SIG-M5 (cell line): ENCODE results near the gene GGCT.
"Not testable (repeated sequence)": the region's sequence is repeated elsewhere in the genome, so short reads cannot be mapped to it uniquely, and the experiment has no call there.

Experiments used
- DNase-seq: peaks from one replicate; lab custom pipeline; 2025; lab: John Stamatoyannopoulos, UW

The GGCT gene

GRCh38 chr7:30515761-30516160 is 11.1 kb upstream of the GGCT start:
- DNase-seq, result no peak

DNA sequence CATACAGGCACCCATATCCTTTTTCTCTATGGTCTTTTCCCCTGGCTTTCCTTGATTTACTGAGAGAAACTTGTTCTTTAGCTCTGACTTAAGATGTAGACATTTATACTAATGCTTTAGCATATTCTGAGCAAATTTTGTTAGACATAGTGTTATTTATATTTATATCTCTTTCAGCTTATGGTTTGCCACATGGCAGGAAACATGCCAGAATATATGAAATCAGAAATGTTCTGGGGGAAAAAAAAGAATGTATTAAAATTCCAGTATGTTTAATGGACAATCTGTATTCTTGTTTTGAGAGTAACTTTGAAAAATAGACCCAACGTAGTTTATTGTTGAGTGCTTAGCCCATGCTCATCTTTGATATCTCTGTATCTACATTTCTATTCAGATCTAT is 10.1 kb upstream of the GGCT start:
- no peak for DNase-seq

DNA sequence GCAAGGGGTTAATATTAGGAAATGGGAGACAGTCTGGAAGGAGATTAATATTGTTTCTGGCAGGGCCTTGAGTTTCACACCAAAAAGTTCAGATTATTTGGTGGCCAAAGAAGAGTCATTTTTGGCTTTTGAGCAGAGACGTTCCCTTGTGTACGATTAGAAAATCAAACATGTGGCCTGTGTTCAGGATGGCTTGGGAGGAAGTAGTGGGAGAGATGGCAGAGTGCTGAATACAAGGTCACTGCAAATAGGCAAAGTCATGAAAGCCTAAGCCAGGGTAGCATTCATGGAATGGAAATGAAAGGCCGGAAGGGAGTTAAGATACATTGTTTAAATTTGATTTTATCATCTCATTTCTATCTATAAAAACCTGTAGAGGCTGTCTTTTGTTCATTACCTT is 9.5 kb upstream of the GGCT start:
- no peak for DNase-seq

DNA sequence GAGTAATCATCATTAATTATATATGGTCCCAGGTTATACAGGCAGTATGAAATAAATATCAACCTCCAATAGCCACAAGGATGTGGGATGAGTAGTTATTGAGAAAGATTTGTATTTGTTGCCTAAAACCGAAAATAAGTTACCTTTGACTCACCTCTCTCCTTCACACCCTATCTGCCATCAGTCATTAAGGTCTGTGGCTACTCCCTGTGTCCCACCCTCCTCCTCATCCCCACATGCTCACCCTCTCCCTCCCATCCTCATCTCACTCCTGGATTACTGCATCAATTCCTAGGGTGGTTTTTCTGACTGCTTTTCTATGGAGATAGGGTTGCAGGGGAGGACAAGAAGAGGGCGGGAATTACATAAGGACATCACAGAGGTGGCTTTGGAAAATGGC is 9.1 kb upstream of the GGCT start:
- no peak for DNase-seq

- no peak for DNase-seq
Observed at GRCh38 chr7:30511973-30512662, 7.5 kb upstream of the GGCT start.

DNA sequence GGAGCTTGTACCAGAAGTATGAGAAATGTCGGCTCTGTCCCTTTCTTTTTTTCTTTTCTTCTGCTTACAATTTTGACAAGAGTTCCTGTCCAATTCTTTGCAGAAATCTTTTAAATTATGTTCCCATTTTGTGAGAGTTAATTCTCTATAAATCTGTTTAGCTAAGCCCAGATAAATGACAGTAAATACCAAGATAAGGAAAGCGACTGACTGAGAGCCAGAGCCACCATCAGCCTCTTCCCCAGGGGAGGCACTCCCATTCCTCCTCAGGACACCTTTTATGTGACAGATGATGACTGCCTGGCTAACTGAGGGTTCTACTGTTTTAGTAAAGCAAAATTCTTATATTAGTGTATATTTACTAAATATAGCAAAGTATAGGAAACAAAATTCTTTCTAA is 6.9 kb upstream of the GGCT start:
- no peak for DNase-seq

GRCh38 chr7:30510124-30511075 is 5.8 kb upstream of the GGCT start:
- DNase-seq, result no peak

DNA sequence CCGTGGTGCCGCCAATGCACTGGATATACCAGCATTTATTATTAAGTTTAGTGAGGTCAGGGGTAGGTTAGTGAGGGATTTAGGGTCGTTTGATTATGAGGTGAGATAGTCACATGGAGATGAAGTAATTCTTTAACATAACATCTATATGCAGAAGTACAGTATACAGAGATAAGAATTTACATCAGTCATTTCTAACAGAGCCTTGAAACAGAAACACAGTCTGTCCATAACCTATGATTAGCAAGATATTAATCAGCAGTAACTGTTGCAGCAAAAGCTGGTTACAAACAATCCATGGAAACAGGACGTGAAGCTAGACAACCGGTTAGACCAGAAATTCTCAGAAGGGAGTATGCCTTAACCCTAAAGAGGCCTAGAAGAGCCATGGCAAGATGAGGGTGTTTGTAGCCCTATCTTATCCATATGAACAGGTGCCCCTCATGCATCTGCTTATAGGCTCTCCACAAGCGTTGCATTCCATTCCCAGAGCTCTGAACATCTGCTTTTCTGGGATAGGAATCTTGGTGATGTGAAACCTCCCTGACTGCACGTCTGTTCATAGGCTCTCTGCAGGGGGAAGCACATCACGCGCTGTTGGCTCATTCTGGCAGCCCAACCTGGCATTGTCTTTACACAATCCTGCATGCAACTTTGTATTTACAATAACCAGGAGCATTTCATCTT is 4.7 kb upstream of the GGCT start:
- DNase-seq, result not testable (repeated sequence)

- not testable (repeated sequence) for DNase-seq
Observed at GRCh38 chr7:30507346-30507900, 2.8 kb upstream of the GGCT start.

GRCh38 chr7:30505174-30505697 is 607 bp upstream of the GGCT start:
- no peak for DNase-seq

DNA sequence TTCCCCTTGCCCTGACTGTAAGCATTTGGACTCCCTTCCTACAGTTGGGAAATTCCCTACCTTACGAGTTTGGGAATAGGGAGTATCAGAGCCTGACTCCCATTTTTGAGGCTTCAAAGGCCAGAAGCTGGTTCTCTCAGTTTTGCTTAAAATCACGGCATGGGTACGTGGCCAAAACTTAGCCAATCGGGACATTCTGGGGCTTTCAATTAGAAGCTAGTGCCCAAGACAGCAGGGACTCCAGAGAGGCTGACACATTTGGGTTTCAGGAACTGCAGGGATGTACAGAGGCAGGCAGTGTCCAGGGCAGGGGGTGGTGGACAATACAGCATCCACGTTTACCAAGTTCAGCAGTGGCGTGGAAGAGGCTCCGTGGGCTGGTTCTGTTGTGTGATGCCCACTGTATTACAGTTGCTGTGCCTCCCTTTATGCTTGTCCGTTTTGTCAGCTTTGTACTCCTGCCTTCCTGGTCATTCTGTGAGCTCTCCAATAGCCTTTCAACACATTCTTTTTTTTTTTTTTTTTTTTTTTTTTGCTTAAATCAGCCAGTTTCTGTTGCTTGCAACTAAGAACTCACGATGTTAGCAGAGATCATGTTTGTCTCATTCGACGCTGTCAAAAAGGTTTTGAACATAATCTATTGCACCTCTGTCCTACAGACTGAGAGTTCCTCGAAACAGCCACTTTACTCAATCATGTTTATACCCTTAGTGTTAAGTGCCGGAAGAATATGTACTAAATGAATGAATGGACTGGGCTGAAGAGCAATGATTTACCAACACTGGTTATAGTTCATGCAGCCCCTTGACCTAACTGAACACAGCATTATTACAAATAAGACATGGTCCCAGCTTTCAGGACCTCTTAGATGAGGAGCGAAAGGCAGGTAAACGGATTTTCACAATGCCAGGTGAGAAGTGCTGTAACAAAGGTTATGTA is 1.1 kb downstream of the GGCT start:
- no peak for DNase-seq

GRCh38 chr7:30502470-30503251 is 2.0 kb downstream of the GGCT start:
- DNase-seq, result no peak

DNA sequence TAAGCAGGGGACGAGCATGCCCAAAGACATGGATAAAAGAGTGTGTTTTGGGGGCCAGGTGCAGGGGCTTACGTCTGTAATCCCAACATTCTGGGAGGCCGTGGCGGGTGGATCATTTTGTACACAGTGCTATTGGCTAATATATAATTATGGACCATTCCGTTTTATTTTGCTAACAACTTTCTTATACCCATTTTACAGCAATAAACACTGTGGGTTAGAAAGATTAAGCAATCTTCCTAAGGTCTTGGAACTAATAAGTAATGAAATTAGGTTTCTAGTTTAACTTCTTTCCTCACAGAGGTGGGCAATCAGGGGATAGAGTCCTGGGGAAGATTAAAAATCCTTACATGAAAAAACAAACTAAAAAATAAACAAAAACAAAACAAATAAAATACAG is 3.4 kb downstream of the GGCT start:
- DNase-seq, result no peak

DNA sequence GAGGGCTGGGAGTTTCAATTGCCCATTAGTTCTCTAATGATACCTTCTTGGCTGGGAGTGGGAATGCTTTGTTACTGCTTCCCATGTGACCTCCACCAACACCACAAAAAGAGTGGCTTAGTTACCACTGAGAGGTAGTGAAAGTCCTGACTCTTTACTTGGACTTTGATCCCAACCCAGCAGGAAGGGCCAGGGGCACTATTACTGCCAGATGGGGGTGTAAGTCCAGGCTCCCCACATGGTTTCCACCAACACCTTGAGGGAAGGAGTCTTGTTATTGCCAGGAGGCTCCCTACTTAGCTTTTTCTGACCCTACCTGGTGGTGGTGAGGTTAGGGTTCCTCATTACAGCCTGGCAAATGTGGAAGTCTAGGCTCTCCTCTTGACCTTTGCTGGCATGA is 11.4 kb downstream of the GGCT start:
- no peak for DNase-seq

GRCh38 chr7:30491417-30491816 is 13.2 kb downstream of the GGCT start:
- DNase-seq, result no peak

GRCh38 chr7:30487371-30487770 is 17.3 kb downstream of the GGCT start:
- DNase-seq, result no peak

DNA sequence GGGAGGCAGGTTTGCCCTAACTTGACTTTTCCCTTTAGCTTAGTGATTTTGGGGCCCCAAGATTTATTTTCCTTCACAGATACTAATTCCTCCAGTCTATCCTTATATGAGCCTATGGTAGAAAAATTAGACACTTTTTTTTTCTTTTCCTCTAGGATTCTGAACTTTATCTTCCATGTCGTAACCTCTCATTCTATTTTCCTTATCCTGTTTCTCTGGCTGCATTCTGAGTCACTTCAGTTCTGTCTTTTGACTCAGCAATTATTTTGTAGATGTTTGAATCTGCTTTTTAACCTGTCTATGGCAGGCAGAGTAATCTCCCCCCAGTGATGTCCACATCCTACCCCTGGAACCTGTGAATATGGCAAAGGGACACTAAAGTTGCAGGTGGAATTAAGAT is 19.0 kb downstream of the GGCT start:
- DNase-seq, result no peak

GRCh38 chr7:30481416-30481815 is 23.2 kb downstream of the GGCT start:
- DNase-seq, result not testable (repeated sequence)

- no peak for DNase-seq
Observed at GRCh38 chr7:30479202-30480120, 25.2 kb downstream of the GGCT start.
